SK-N-SH (cell line): ENCODE measurements around the gene ZC3H13. TPM values are rescaled to one million over a fixed set of nuclear protein-coding genes. Genes with fewer than 3 reads are reported as not detected.

Source experiments
- CTCF ChIA-PET: fragments of 300-600, 350-600 bp; formaldehyde crosslinking; extraction: SDS; loops from one replicate; lab custom pipeline; 2021; lab: Yijun Ruan, JAX
- POLR2A ChIA-PET: fragments of 350-600 bp; sonication (Branson Sonifier 250); formaldehyde crosslinking; extraction: SDS; loops from one replicate; lab custom pipeline; 2020; ENCODE audit warnings: antibody characterized with exemption, inconsistent platforms; lab: Yijun Ruan, JAX
- DNase-seq: peaks from one replicate; pipeline ENCODE4 v3.0.0; 2012
- H2AFZ ChIP-seq: fragments of 200-600 bp; sonication (generic); 2 replicates; pipeline ENCODE4 v1.8.1; 2016; ENCODE audit warnings: antibody characterized with exemption, mild to moderate bottlenecking, low read depth
- H3F3A ChIP-seq: fragments of 200-600 bp; sonication (generic); replicated peaks from 2 replicates; pipeline ENCODE3; 2016; ENCODE audit warnings: antibody characterized with exemption, mild to moderate bottlenecking; ENCODE audit not compliant: insufficient read depth
- H3K27ac ChIP-seq, 2 experiments: fragments of 200-500 bp in 1 of 2; fragments of 200-600 bp in 1 of 2; sonication (Bioruptor generic) in 1 of 2; sonication (generic), shearing (Covaris generic) in 1 of 2; 2 replicates each; pipeline versions ENCODE4 v1.5.1 to v1.6.1; 2014 to 2016; ENCODE audit warnings: low read depth in 2 of 2, inconsistent platforms in 1 of 2, low read length in 1 of 2, mild to moderate bottlenecking in 1 of 2, mixed read lengths in 1 of 2
- H3K27me3 ChIP-seq: fragments of 200-600 bp; sonication (generic), shearing (Covaris generic); 2 replicates; pipeline ENCODE4 v1.6.1; 2016; ENCODE audit warnings: mixed run types; ENCODE audit not compliant: insufficient read depth
- H3K36me3 ChIP-seq, 2 experiments: fragments of 200-500 bp in 1 of 2; fragments of 200-600 bp in 1 of 2; sonication (Bioruptor generic) in 1 of 2; sonication (generic) in 1 of 2; replicated peaks in 1 of 2; 2 replicates each; pipeline versions ENCODE3 to v1.5.1; 2014 to 2016; ENCODE audit warnings: low read length in 1 of 2, mild to moderate bottlenecking in 1 of 2; ENCODE audit not compliant: insufficient read depth in 2 of 2, control insufficient read depth in 1 of 2
- H3K4me1 ChIP-seq, 2 experiments: fragments of 200-500 bp in 1 of 2; fragments of 200-600 bp in 1 of 2; sonication (Bioruptor generic) in 1 of 2; sonication (generic), shearing (Covaris generic) in 1 of 2; 2 replicates each; pipeline versions ENCODE4 v1.5.1 to v1.6.1; 2014 to 2016; ENCODE audit warnings: low read depth in 1 of 2, low read length in 1 of 2, mixed run types in 1 of 2; ENCODE audit not compliant: insufficient read depth in 2 of 2, control insufficient read depth in 1 of 2
- H3K4me2 ChIP-seq: fragments of 200-600 bp; sonication (generic), shearing (Covaris generic); 2 replicates; pipeline ENCODE4 v1.6.1; 2017; ENCODE audit warnings: mixed run types
- H3K4me3 ChIP-seq, 2 experiments: fragments of 200-500 bp in 1 of 2; fragments of 200-600 bp in 1 of 2; sonication (Bioruptor generic) in 1 of 2; sonication (generic), shearing (Covaris generic) in 1 of 2; 2 replicates each; pipeline versions ENCODE4 v1.5.1 to v1.8.1; 2014 to 2016; ENCODE audit warnings: low read depth in 2 of 2, inconsistent platforms in 1 of 2, low read length in 1 of 2, mild to moderate bottlenecking in 1 of 2, mixed read lengths in 1 of 2, moderate library complexity in 1 of 2
- H3K79me2 ChIP-seq: fragments of 200-600 bp; sonication (generic); 2 replicates; pipeline ENCODE4 v1.8.1; 2017; ENCODE audit warnings: mild to moderate bottlenecking; ENCODE audit not compliant: insufficient read depth
- H3K9ac ChIP-seq: fragments of 200-600 bp; sonication (generic); 2 replicates; pipeline ENCODE4 v1.6.1; 2017; ENCODE audit warnings: mixed run types
- H3K9me2 ChIP-seq: fragments of 200-600 bp; sonication (generic); 2 replicates; pipeline ENCODE4 v1.6.1; 2017; ENCODE audit warnings: mixed run types
- H3K9me3 ChIP-seq: fragments of 200-600 bp; sonication (generic); 2 replicates; pipeline ENCODE4 v1.6.1; 2017; ENCODE audit warnings: mixed run types, mild to moderate bottlenecking, moderate library complexity
- H4K20me1 ChIP-seq: fragments of 200-600 bp; sonication (generic); 2 replicates; pipeline ENCODE4 v1.6.1; 2017; ENCODE audit warnings: mild to moderate bottlenecking, mixed run types; ENCODE audit not compliant: insufficient read depth
- CHD2 ChIP-seq: fragments of 150-350 bp; IDR thresholded peaks from 2 replicates; pipeline ENCODE4 v1.6.1; 2018; ENCODE audit warnings: low read length; ENCODE audit not compliant: partially characterized antibody
- ELF1 ChIP-seq: IDR thresholded peaks from 2 replicates; pipeline ENCODE4 v1.4.0; 2012
- EP300 ChIP-seq, 2 experiments: IDR thresholded peaks; 2 replicates each; pipeline versions ENCODE4 v1.4.0 to v1.6.1; 2012; ENCODE audit warnings: borderline replicate concordance in 1 of 2, low read depth in 1 of 2, low read length in 1 of 2
- EZH2phosphoT487 ChIP-seq: fragments of 200-600 bp; sonication (generic); IDR thresholded peaks from 2 replicates; pipeline ENCODE4 v1.6.1; 2017; ENCODE audit warnings: low read depth, mixed run types, mild to moderate bottlenecking, antibody characterized with exemption, moderate library complexity, borderline replicate concordance
- FOXM1 ChIP-seq: IDR thresholded peaks from 2 replicates; pipeline ENCODE4 v1.4.0; 2012; ENCODE audit warnings: low read depth, mild to moderate bottlenecking
- GABPA ChIP-seq: IDR thresholded peaks from 2 replicates; pipeline ENCODE4 v1.4.0; 2012; ENCODE audit warnings: low read depth, mild to moderate bottlenecking
- GATA2 ChIP-seq: sonication (generic); formaldehyde crosslinking; IDR thresholded peaks from 2 replicates; pipeline ENCODE4 v1.5.0; 2020; ENCODE audit warnings: mild to moderate bottlenecking, missing genetic modification reagents
- JUND ChIP-seq: IDR thresholded peaks from 2 replicates; pipeline ENCODE4 v1.4.0; 2012
- MEF2A ChIP-seq: IDR thresholded peaks from 2 replicates; pipeline ENCODE4 v1.4.0; 2012; ENCODE audit warnings: low read depth, borderline replicate concordance
- NRF1 ChIP-seq: IDR thresholded peaks from 2 replicates; pipeline ENCODE4 v1.6.1; 2012; ENCODE audit warnings: low read depth, mild to moderate bottlenecking, low read length
- PBX3 ChIP-seq: IDR thresholded peaks from 2 replicates; pipeline ENCODE4; 2012
- RCOR1 ChIP-seq: fragments of 150-350 bp; IDR thresholded peaks from 2 replicates; pipeline ENCODE4 v1.6.1; 2017; ENCODE audit warnings: antibody characterized with exemption, low read length
- RFX5 ChIP-seq: IDR thresholded peaks from 2 replicates; pipeline ENCODE4 v1.6.1; 2012; ENCODE audit warnings: mild to moderate bottlenecking, improper control_type of control experiment, low read length
- TAF1 ChIP-seq: IDR thresholded peaks from 2 replicates; pipeline ENCODE4 v1.6.1; 2012; ENCODE audit warnings: low read depth, mild to moderate bottlenecking, low read length, moderate library complexity, borderline replicate concordance
- TCF12 ChIP-seq: IDR thresholded peaks from 2 replicates; pipeline ENCODE4 v1.4.0; 2012
- WGBS: methylation state at CpG from one replicate; pipeline ENCODE4 v1.1.6; 2017; ENCODE audit warnings: low lambda C conversion rate; 5-methylcytosine and 5-hydroxymethylcytosine counted together
- polyA plus RNA-seq, 3 experiments: library from polyadenylated mRNA; depleted of rRNA; stranded (reverse); fragments of >200 nt; gene quantifications; 2 replicates each; pipeline ENCODE4 v1.2.3, GENCODE V29; 2012

ZC3H13 gene
- polyA plus RNA-seq, 1 of the 3 experiments (the other 2 are of a cell fraction): 4.4 TPM

- no peak for TF ChIP-seq PBX3
- TF ChIP-seq FOXM1: no peak
- TF ChIP-seq GABPA: no peak
- TF ChIP-seq GATA2: no peak
- no peak for TF ChIP-seq EP300 (IDR thresholded peaks at IDR 0.05; ENCODE audit: borderline replicate concordance in 1 of 2, low read depth in 1 of 2, low read length in 1 of 2)
- TF ChIP-seq RFX5: no peak
Measured at GRCh38 chr13:45953082-45953481, 99.5 kb downstream of the ZC3H13 start (continued).

- no peaks in the 10 kb centered on the region for H3K4me1 ChIP-seq
- peaks cover 23 to 24% of the 10 kb centered on the region in 2 experiments for H3K36me3 ChIP-seq
- H3K4me3 ChIP-seq: no peak overlapping the region
- 92% methylated on average over 3 of the region's 3 CpGs for WGBS
- CTCF ChIA-PET: interaction anchor here (0.7 kb wide), 1 partner anchor 9 kb away, joined by 3 read pairs; no protein-coding TSS in a partner anchor
- no peak overlapping the region for H3K9ac ChIP-seq
- no peaks in the 10 kb centered on the region for H3F3A ChIP-seq
- H2AFZ ChIP-seq: no peak overlapping the region
- H4K20me1 ChIP-seq: no peaks in the 10 kb centered on the region
- H3K27me3 ChIP-seq: no peaks in the 10 kb centered on the region
- H3K79me2 ChIP-seq: no peaks in the 10 kb centered on the region
- no peak overlapping the region for H3K4me2 ChIP-seq
- no peak for TF ChIP-seq PBX3
- TF ChIP-seq TCF12: no peak
- no peak for TF ChIP-seq JUND
- no peak for TF ChIP-seq GATA2
- TF ChIP-seq NRF1: no peak
- TF ChIP-seq ELF1: no peak
- no peak for TF ChIP-seq EZH2phosphoT487
- TF ChIP-seq GABPA: no peak
- TF ChIP-seq MEF2A: no peak
- TF ChIP-seq, all 33 proteins: peak for 0
- no peak overlapping the region for H3K27ac ChIP-seq
- no peaks in the 10 kb centered on the region for H3K9me2 ChIP-seq
- no peaks in the 10 kb centered on the region for H3K9me3 ChIP-seq
- no peak for DNase-seq
- POLR2A ChIA-PET: interaction anchor here (0.6 kb wide), 1 partner anchor 814 kb away, joined by 5 read pairs; no protein-coding TSS in a partner anchor
Measured at GRCh38 chr13:45951724-45952123, 100.8 kb downstream of the ZC3H13 start.

DNA sequence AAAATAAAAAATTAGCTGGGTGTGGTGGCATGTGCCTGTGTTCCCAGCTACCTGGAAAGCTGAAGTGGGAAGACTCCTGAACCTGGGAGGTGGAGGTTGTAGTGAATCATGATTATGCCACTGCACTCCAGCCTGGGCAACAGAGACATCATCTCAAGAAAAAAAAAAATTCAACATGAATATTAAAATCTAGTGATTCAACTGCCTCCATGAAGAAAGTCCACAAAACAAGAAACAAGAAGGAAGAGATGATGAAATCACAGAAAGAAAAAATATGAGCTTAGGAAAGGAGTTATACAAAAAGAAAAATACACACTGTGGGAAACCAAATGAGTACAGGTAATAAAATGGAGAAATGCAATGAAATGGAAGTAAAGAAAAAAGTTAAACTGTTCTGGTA is 101.4 kb downstream of the ZC3H13 start:
- no peaks in the 10 kb centered on the region for H3K9me3 ChIP-seq
- no peak overlapping the region for H3K4me2 ChIP-seq
- H3K27ac ChIP-seq: no peak overlapping the region
- H3K79me2 ChIP-seq: no peaks in the 10 kb centered on the region
- DNase-seq: no peak
- TF ChIP-seq RCOR1: no peak
- no peak for TF ChIP-seq TAF1
- no peak for TF ChIP-seq PBX3
- TF ChIP-seq CHD2: no peak
- TF ChIP-seq GABPA: no peak
- H3K9me2 ChIP-seq: no peaks in the 10 kb centered on the region
- H3K36me3 ChIP-seq: peaks cover 18 to 19% of the 10 kb centered on the region in 2 experiments
- ChIA-PET POLR2A (interaction anchor here (0.6 to 0.7 kb wide), 2 partner anchors 126 to 814 kb away, joined by 3 to 5 read pairs; no protein-coding TSS in a partner anchor), CTCF (interaction anchor here (0.7 kb wide), 1 partner anchor 9 kb away, joined by 3 read pairs; no protein-coding TSS in a partner anchor)
- H3K4me1 ChIP-seq: no peaks in the 10 kb centered on the region
- no peaks in the 10 kb centered on the region for H3F3A ChIP-seq
- H2AFZ ChIP-seq: no peak overlapping the region
- no peak overlapping the region for H3K4me3 ChIP-seq
- no peaks in the 10 kb centered on the region for H3K27me3 ChIP-seq
- H4K20me1 ChIP-seq: no peaks in the 10 kb centered on the region
- H3K9ac ChIP-seq: no peak overlapping the region
